Mucosa of descending colon (tissue), 3 donors: ENCODE results near the gene NEURL1B. TPM values are rescaled to one million over a fixed set of nuclear protein-coding genes. Genes with fewer than 3 reads are reported as not detected.

Experiments
- ATAC-seq: fragments of 200-7000 bp; cut with Tn5 transposase; one replicate; pipeline ENCODE4 v1.9.1; 2020; ENCODE audit warnings: mild to moderate bottlenecking, moderate library complexity
- DNase-seq, 3 donors: peaks; one replicate each; pipeline ENCODE4 v3.0.0-alpha.2; 2020
- H3K36me3 ChIP-seq: fragments of 200-600 bp; one replicate; pipeline ENCODE4 v1.8.0; 2021; ENCODE audit warnings: low read depth, mild to moderate bottlenecking
- H3K4me1 ChIP-seq: fragments of 200-600 bp; one replicate; pipeline ENCODE4 v1.8.0; 2021; ENCODE audit warnings: low read depth, mild to moderate bottlenecking
- H3K4me3 ChIP-seq: fragments of 200-600 bp; one replicate; pipeline ENCODE4 v1.8.0; 2021; ENCODE audit warnings: mild to moderate bottlenecking
- H3K9me3 ChIP-seq: fragments of 200-600 bp; one replicate; pipeline ENCODE4 v1.8.0; 2021; ENCODE audit warnings: mild to moderate bottlenecking
- CTCF ChIP-seq: fragments of 200-600 bp; IDR thresholded peaks from one replicate; pipeline ENCODE4 v1.8.0; 2022; ENCODE audit warnings: antibody characterized with exemption, mild to moderate bottlenecking
- intact Hi-C, 2 donors: fragments of 100-400 bp; cut with DNase I in 1 of 2; cut with micrococcal nuclease in 1 of 2; formaldehyde crosslinking; loops; one replicate each; pipeline versions ENCODE4 v1.11.0 to v1.11.1; 2022; cut with DNase I, micrococcal nuclease
- total RNA-seq, 3 donors: library from RNA; stranded (reverse); fragmentation: NEBNext Ultra II Directional in 2 of 3; extraction: Animal tissue kit (Norgen Biotek cat#: 25700) in 2 of 3; gene quantifications; one replicate each; pipeline versions ENCODE4 v1.2.1 to v1.2.4, GENCODE V29; 2021 to 2023
- donor health status: DM: no; HTN: no; CAD: no; lungs with moderate emphysema.
- donor health status: DM: no; HTN: no; CAD: no.
- donor health status: DM: no; HTN: yes; CAD: no.

NEURL1B gene
- total RNA-seq, 3 donors from 2014 or later: 65.7 to 97.6 (median 96.6) TPM

- no peaks in the 10 kb centered on the region for H3K4me1 ChIP-seq
- H3K9me3 ChIP-seq: no peaks in the 10 kb centered on the region
- intact Hi-C loops: no loop called here
- H3K4me3 ChIP-seq: no peak overlapping the region
- DNase-seq (no peak), ATAC-seq (no peak)
- H3K36me3 ChIP-seq: no peaks in the 10 kb centered on the region
- TF ChIP-seq CTCF: no peak
Measured at GRCh38 chr5:172605466-172605865, 35.6 kb upstream of the NEURL1B start.

GRCh38 chr5:172606156-172606785, 34.8 kb upstream of the NEURL1B start:
- TF ChIP-seq CTCF: no peak
- intact Hi-C loops: no loop called here
- Histone ChIP-seq H3K36me3 (no peaks in the 10 kb centered on the region), H3K4me1 (no peaks in the 10 kb centered on the region), H3K9me3 (no peaks in the 10 kb centered on the region), H3K4me3 (no peak overlapping the region)
- DNase-seq (no peak), ATAC-seq (no peak)

- Histone ChIP-seq H3K9me3 (no peaks in the 10 kb centered on the region), H3K4me3 (no peak overlapping the region), H3K4me1 (no peaks in the 10 kb centered on the region), H3K36me3 (no peaks in the 10 kb centered on the region)
- no peak for TF ChIP-seq CTCF
- DNase-seq (no peak), ATAC-seq (no peak)
- intact Hi-C loops: no loop called here
Measured at GRCh38 chr5:172607213-172607793, 33.8 kb upstream of the NEURL1B start.

- no peaks in the 10 kb centered on the region for H3K36me3 ChIP-seq
- no peaks in the 10 kb centered on the region for H3K4me1 ChIP-seq
- intact Hi-C loops: no loop called here
- ATAC-seq: no peak
- no peak for TF ChIP-seq CTCF
- no peak for DNase-seq
- H3K4me3 ChIP-seq: no peak overlapping the region
- no peaks in the 10 kb centered on the region for H3K9me3 ChIP-seq
Measured at GRCh38 chr5:172608773-172609172, 32.3 kb upstream of the NEURL1B start.

GRCh38 chr5:172610643-172611042, 30.4 kb upstream of the NEURL1B start:
- H3K9me3 ChIP-seq: no peaks in the 10 kb centered on the region
- H3K36me3 ChIP-seq: no peaks in the 10 kb centered on the region
- no peaks in the 10 kb centered on the region for H3K4me1 ChIP-seq
- no peak for DNase-seq
- intact Hi-C loops: no loop called here
- no peak for ATAC-seq
- H3K4me3 ChIP-seq: no peak overlapping the region
- no peak for TF ChIP-seq CTCF

- ATAC-seq: no peak
Measured at GRCh38 chr5:172611913-172612312, 29.1 kb upstream of the NEURL1B start.

More at GRCh38 chr5:172611913-172612312, 29.1 kb upstream of the NEURL1B start:
- no peaks in the 10 kb centered on the region for H3K36me3 ChIP-seq
- H3K4me1 ChIP-seq: no peaks in the 10 kb centered on the region
- no peak for TF ChIP-seq CTCF
- no peak for DNase-seq
- H3K4me3 ChIP-seq: no peak overlapping the region
- intact Hi-C loops: no loop called here
- H3K9me3 ChIP-seq: no peaks in the 10 kb centered on the region
